HG03196 (cell line): Measurements from ENCODE around the gene DNTT.
A peak's percentile ranks its signal among the peaks of the same experiment; 100 is the strongest.

Source experiments
- ATAC-seq: cut with Tn5 transposase; IDR thresholded peaks from one replicate; pipeline ENCODE4 v1.9.1; 2021; ENCODE audit not compliant: unreplicated experiment

DNTT gene

GRCh38 chr10:96275685-96276418, 28.4 kb upstream of the DNTT start:
- no peak for ATAC-seq

- no peak for ATAC-seq
These were observed 27.8 kb upstream of the DNTT start for GRCh38 chr10:96276426-96276825.

GRCh38 chr10:96276831-96277230, 27.4 kb upstream of the DNTT start:
- ATAC-seq = no peak

- ATAC-seq = no peak
These were observed 25.0 kb upstream of the DNTT start for GRCh38 chr10:96279191-96279641.

- ATAC-seq = no peak
These were observed 23.4 kb upstream of the DNTT start for GRCh38 chr10:96280859-96281258.

GRCh38 chr10:96281444-96282029, 22.7 kb upstream of the DNTT start:
- ATAC-seq = no peak

- ATAC-seq = no peak
These were observed 20.9 kb upstream of the DNTT start for GRCh38 chr10:96283351-96283750.

- ATAC-seq = no peak
These were observed 20.5 kb upstream of the DNTT start for GRCh38 chr10:96283756-96284155.

GRCh38 chr10:96285331-96285752, 18.9 kb upstream of the DNTT start:
- no peak for ATAC-seq

- peak; percentile 64 for ATAC-seq
These were observed 16.7 kb upstream of the DNTT start for GRCh38 chr10:96287392-96288105.

GRCh38 chr10:96288151-96288621, 16.0 kb upstream of the DNTT start:
- peak; percentile 46 for ATAC-seq

GRCh38 chr10:96289218-96289910, 14.9 kb upstream of the DNTT start:
- no peak for ATAC-seq

- no peak for ATAC-seq
These were observed 13.7 kb upstream of the DNTT start for GRCh38 chr10:96290368-96291133.

- ATAC-seq = no peak
These were observed 11.0 kb upstream of the DNTT start for GRCh38 chr10:96292971-96293920.

- ATAC-seq = no peak
These were observed 8.8 kb upstream of the DNTT start for GRCh38 chr10:96295475-96295874.

- ATAC-seq = no peak
These were observed 6.7 kb upstream of the DNTT start for GRCh38 chr10:96297486-96297885.

GRCh38 chr10:96298362-96298761, 5.9 kb upstream of the DNTT start:
- no peak for ATAC-seq

GRCh38 chr10:96299383-96299782, 4.9 kb upstream of the DNTT start:
- ATAC-seq = no peak

GRCh38 chr10:96301616-96302015, 2.6 kb upstream of the DNTT start:
- ATAC-seq = no peak
